SH-SY5Y (cell line): ENCODE measurements around the gene AIFM1.
A peak's percentile ranks its signal among the peaks of the same experiment; 100 is the strongest.

Source experiments
- GATA2 ChIP-seq: IDR thresholded peaks from 2 replicates; pipeline ENCODE4 v1.6.1; 2011; ENCODE audit warnings: mild to moderate bottlenecking, low read depth, low read length
- GATA3 ChIP-seq: IDR thresholded peaks from 2 replicates; pipeline ENCODE4 v1.6.1; 2011; ENCODE audit warnings: low read depth, mild to moderate bottlenecking, low read length, moderate library complexity

AIFM1 gene

DNA sequence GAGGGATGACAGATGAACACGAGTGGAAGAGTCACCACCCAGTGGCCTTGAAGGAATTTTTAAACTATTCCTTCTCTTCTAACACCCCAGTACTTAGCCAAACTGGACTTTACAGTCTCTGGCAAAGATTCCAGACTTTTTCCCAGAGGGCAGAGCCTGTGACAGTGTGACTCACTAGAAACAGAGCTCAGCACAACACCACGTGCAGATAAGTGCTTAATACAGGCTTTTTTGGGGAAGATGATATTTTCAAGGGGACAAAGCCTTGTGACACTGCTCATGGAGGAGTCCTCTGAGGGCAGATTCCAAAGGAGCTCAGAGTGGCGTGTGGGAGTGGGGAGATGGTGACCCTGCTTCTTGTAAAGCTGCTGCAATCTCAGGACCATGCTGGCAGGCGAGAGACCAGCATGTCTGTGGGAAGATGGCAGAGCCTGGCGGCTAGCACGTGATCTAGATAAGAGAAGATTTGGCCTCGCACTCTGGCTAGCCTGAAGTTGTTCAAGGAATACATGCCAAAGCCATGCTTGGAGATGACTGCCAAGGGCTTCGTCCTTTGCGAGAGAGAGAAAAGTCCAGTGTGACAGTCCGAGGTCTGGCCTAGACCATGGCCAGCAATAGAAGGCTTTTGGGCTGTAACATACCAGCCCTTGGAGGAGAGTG lies 8.5 kb upstream of the AIFM1 start:
- TF ChIP-seq GATA3 (no peak), GATA2 (no peak)

DNA sequence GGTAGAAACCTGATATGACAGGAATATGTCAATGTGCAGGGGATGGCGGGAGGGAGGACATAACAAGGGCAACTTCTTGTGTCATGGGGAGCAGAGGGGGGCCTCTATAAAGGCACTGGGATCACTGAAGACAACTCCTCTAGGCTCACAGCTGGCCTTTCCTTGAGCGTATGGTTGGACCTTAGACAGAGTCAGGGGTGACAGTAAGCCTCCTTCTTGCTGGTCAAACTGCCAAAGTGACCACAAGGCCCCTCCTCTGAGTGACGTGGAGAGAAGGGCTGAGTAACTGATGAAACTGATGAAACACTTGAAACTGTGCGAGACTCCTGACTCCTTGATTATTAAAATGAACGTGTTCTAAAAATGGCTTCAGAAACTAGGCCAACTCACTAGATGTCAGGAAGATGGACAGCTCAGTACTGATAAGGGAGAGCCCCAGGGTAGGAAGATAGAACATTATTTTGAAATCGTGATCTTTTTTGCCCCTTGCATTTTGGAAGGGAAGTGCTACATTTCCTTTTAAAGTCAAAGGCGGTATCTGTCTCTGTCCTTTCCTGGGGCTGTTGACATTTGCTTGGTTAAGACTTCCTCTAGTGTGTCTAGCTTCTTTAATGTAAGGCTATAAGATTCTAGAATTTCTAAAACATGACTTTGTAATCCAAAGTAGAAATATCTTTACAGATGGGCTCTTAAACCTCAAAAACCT lies 7.7 kb upstream of the AIFM1 start:
- TF ChIP-seq GATA3 (no peak), GATA2 (no peak)

DNA sequence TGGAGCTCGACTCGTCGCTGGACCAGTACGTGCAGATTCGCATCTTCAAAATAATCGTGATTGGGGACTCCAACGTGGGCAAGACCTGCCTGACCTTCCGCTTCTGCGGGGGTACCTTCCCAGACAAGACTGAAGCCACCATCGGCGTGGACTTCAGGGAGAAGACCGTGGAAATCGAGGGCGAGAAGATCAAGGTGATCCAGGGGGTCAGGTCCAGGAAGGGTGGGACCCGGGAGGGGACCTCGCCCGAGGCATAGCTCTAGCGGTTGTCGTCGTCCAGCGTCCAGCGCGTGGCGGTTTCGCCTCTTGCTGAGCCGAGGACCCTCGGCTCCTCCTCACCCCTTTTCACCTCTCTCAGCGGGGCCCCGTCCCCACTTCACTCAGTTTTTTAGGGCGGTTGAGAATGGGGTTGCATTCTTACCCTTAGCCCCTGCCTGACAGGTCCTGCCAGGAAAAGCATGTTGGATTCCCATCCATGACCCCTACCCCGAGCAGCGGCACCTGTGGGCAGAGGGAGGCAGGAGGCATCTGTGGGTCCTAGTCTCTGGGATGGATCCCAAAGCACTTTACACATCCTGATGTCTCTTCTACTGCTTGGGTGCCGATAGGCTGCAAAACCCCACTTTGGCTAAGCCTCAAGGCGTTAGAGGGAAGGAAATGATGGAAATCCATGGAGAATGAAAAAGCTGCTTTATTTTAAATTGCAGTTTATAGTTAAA lies 6.6 kb upstream of the AIFM1 start:
- no peak for TF ChIP-seq GATA3
- no peak for TF ChIP-seq GATA2

DNA sequence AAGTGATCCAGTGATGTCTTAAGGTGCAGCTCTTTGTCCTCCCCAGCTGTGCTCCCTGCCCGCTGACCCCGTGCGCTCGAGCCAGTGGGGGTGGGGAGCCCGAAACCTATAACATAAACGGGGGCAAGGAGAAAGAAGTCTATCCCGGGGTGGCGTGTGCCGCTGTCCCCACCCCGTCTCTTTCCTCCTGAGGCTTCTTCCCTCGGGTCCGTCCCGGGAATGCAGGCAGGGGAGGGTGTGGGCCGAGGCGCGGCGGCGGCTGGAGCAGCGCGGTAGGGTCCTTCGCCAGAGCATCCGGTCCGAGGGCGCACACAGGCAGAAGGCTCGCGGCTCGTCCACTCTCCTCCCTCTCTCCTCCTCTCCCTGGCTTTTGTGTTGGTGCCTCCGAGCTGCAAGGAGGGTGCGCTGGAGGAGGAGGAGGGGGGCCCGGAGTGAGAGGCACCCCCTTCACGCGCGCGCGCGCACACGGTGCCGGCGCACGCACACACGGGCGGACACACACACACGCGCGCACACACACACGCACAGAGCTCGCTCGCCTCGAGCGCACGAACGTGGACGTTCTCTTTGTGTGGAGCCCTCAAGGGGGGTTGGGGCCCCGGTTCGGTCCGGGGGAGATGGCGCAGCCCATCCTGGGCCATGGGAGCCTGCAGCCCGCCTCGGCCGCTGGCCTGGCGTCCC lies 5.9 kb upstream of the AIFM1 start, which contains the start of gene RAB33A:
Gene RAB33A, plus strand, starts transcription at position 517 of the 681 bp plus-strand sequence. Its CDS starts 101 bp downstream, at position 618.
- no peak for TF ChIP-seq GATA3
- TF ChIP-seq GATA2 = no peak

DNA sequence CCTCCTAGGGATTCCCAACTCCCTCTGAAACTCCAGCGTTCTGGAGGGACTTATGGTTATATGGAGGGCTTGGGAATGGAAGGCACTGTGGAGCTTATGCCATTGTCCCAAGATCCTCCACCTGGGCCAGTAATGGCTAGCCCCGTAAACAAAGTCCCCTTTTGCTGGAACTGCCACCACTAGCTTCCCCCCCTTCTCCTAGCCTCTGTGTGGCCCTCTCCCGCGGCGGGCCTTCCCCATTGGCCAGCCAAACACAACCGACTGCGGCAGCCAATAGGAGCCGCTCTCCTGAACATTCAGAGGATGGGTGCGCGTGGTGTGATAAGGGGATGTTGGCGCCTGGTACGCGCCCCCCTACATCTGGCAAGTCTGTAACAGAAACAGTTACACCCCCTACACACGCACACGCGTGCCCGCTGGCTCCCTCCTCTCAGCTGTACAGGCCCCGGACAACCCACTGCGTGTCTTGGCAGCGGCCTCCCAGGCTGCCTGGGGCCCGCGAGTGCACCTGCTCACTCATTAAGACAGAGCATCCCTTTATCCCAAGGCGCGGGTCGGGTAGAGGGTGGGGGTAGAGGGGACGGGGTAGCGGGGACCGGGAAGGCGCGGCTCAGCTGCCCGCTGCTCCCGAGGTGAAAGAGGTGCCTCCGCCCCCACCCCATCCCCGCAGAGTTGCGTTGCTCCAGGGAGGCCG lies 5.3 kb upstream of the AIFM1 start:
- TF ChIP-seq GATA2 (peak; percentile 74), GATA3 (no peak)

DNA sequence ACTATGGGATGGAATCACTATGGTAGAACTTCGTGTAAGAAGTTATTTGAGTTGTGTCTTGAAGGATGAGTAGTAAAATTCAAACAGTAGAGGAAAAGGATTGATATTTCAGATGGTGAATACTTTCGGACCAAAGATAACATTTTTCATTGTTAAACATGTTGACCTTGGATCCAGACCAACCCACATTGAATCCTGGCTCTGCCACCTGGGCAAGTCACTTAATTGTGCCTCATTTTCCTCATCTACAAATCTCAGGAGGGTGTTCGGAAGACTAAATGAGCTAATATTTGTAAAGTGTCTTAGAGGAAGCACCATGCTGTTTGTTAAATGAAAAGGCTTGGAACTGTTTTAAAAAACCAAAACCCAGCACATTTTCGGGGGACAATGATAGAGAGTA lies 1.4 kb upstream of the AIFM1 start:
- no peak for TF ChIP-seq GATA2
- TF ChIP-seq GATA3 = no peak

DNA sequence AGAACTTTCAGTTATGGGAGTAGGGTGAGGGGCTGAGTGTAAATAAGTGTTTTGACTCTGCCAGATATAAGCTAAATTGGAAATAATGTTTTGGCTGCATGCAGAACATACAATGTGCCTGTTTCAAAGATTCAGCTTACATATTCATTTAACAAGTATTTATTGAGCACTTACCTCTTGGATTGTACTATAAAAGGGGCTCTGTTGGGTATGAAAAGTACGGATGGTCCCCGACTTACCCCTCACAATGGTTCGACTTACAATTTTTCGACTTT lies 799 bp upstream of the AIFM1 start:
- TF ChIP-seq GATA2 (no peak), GATA3 (no peak)

DNA sequence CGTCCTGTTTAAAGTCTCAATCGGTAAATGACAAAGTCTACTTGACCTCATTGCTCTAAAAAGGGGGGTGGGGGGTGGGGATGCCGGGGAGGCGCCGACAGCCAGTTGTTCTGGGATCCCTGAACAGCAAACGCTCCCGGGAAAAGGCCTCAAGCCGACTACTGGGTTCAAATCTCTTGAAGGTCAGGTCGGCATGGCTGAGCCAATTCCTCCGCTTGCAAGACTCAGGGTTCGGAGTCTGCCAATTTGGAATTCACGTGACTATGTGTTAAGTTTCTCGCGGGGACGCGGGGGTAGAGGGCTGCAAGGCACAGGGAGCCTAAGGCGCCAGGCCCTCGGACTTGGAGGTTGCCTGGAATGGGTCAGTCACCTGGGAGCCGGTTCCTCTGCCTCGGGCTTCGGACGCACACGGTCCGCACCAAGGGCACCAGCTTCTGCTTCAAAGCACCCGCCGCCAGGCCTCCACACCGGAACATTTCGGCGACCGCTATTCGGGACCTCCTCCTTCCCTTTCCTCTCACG lies 399 bp downstream of the AIFM1 start:
- TF ChIP-seq GATA3 (no peak), GATA2 (no peak)

DNA sequence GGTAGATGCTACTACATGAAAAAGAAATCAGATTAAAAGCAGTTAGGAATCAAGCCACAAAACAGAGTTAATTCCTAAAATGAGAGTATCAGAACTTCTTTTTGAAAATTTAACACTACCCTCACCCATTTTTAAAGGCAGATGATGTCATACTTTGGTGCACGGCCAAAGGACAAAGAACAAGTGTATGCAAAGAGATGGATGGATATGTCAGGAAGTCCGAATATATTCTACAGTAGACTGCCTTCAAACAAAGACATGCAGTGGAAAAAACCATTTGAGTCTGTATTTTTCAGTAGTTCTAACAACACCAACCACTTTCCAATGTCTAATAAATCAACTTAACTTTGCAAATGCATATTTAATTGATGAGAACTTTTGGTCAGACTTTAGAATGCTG lies 2.2 kb downstream of the AIFM1 start:
- TF ChIP-seq GATA3 (no peak), GATA2 (no peak)

DNA sequence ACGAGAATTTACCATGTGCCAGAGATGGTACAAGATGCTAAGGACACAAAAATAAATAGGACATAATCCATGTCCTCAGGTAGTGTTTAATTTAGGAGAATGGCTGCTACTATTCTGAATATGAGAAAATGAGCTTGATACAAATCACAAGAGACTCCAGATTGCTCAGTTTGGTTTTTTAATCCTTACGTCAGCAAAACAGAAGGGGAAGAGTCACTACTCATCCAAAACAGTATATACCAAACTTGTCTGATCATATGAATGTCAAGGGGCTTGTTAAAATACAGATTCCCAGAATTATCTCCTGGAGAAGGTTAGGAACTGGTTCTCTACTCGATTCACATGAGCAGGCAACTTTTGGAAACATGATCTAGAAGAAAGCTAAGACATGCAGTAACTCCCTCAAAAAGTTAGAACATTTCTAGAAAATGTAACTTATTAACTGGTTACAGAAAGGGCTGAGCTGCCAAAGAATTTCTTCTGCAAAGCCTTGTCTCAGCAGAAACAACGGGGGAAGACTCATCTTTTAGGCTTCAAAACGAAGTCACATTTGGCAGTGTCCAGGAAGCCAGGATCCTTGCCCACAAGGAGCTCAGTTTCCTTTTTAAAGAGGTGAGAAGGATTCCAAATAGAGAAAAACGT lies 3.4 kb downstream of the AIFM1 start:
- TF ChIP-seq GATA2 (no peak), GATA3 (no peak)

DNA sequence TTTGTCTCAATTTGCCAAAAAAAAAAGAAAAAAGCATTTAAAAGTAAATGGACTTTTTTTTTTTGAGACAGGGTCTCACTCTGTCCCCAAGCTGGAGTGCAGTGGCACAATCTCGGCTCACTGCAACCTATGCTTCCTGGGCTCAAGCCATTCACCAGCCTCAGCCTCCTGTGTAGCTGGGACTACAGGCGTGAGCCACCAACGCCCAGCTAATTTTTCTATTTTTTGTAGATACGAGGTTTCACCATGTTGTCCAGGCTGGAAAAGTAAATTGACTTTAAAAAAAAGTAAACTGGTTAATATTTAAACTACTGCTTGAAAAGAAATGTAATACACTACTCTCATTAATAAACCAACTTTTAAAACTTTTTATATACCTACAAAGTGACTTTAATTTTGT lies 5.9 kb downstream of the AIFM1 start:
- TF ChIP-seq GATA3 = no peak
- TF ChIP-seq GATA2 = no peak

DNA sequence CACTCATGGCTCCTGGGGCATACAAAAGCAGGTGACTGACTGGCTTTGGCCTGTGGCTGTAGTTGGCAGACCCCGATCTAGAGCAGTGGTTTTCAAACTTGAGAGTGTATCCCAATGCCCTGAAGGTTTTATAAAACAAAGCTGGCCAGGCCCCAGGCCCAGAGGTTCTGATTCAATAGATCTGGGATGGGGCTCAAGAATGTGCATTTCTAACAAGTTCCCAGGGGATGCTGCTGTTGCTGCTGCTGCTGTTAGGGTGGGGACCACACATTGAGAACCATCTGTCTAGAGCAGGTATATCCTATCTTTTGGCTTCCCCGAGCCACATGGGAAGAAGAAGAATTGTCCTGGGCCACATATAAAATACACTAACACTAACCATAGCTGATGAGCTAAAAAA lies 7.3 kb downstream of the AIFM1 start:
- TF ChIP-seq GATA3 = no peak
- no peak for TF ChIP-seq GATA2

DNA sequence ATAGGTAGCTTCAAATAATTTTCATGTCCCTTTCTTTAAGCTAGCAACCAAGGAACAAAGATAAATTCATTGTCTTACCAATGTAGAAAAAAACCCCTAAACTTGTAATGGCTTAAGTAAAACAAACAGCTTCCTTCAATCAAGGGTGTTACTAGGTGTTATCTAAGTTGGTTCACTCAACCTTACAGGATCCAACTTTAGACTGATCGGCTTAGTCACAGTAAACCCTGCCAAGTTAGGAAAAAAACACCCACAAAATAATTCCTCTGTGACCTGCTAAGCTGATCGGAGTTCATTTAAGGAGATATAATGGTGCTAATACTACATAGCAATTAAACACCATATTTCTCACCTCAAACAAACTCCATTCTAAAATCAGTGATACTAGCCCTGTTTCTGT lies 10.1 kb downstream of the AIFM1 start:
- no peak for TF ChIP-seq GATA2
- TF ChIP-seq GATA3 = no peak

DNA sequence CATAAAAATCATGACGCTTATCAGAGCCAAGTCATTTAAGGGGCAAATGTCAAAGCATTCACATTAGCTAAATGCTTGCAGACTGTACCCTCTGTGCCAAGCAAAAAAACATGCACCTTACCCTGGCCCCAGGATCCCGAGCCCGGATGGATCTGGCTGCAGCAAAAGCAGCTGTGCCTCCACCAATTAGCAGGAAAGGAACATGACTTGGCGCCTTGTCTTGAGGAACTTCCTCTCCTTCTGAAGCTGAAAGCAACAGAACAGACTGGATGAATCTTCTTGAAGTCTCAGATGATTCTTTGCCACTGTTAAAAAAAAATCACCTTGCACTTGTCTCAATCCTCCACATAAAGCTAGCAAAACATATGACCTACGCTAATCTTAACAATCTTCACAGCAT lies 18.0 kb downstream of the AIFM1 start:
- no peak for TF ChIP-seq GATA2
- no peak for TF ChIP-seq GATA3
